ENCODE results near the gene DMRT3.

The DMRT3 gene

GRCh38 chr9:976258-976942 is at the start of gene DMRT3:
Gene DMRT3, plus strand, starts transcription at chr9:976655. Its CDS starts 347 bp downstream, at chr9:977002.
- no peak for DNase-seq

GRCh38 chr9:926976-927375 is 49.5 kb upstream of the DMRT3 start:
- DNase-seq, result no peak

GRCh38 chr9:928363-929042 is 48.0 kb upstream of the DMRT3 start:
- DNase-seq, result peak; percentile 75

GRCh38 chr9:929719-930118 is 46.7 kb upstream of the DMRT3 start:
- no peak for DNase-seq

GRCh38 chr9:933356-933755 is 43.1 kb upstream of the DMRT3 start:
- no peak for DNase-seq

- peak; percentile 31 for DNase-seq
These were observed 41.0 kb upstream of the DMRT3 start for GRCh38 chr9:935348-935965.

- no peak for DNase-seq
These were observed 33.5 kb upstream of the DMRT3 start for GRCh38 chr9:942805-943580.

GRCh38 chr9:947985-948384 is 28.5 kb upstream of the DMRT3 start:
- DNase-seq, result no peak

- DNase-seq, result no peak
These were observed 28.0 kb upstream of the DMRT3 start for GRCh38 chr9:948497-948896.

- no peak for DNase-seq
These were observed 26.3 kb upstream of the DMRT3 start for GRCh38 chr9:950139-950538.

- peak; percentile 17 for DNase-seq
These were observed 23.9 kb upstream of the DMRT3 start for GRCh38 chr9:952546-952945.

- DNase-seq, result no peak
These were observed 17.4 kb upstream of the DMRT3 start for GRCh38 chr9:959105-959504.

- DNase-seq, result no peak
These were observed 16.5 kb upstream of the DMRT3 start for GRCh38 chr9:959914-960313.

GRCh38 chr9:962023-962422 is 14.4 kb upstream of the DMRT3 start:
- DNase-seq, result peak; percentile 37

- DNase-seq, result no peak
These were observed 11.0 kb upstream of the DMRT3 start for GRCh38 chr9:965497-965896.

- no peak for DNase-seq
These were observed 9.6 kb upstream of the DMRT3 start for GRCh38 chr9:966870-967269.

- no peak for DNase-seq
These were observed 9.0 kb upstream of the DMRT3 start for GRCh38 chr9:967436-967835.

- peak; percentile 30 for DNase-seq
These were observed 8.4 kb upstream of the DMRT3 start for GRCh38 chr9:967903-968641.

- DNase-seq, result no peak
These were observed 6.9 kb upstream of the DMRT3 start for GRCh38 chr9:969310-970150.

GRCh38 chr9:970151-970996 is 6.1 kb upstream of the DMRT3 start:
- no peak for DNase-seq
